GM12872 (cell line): ENCODE measurements around the gene NR2F1.

Source experiments
- TF ChIP-seq, protein P1 (sequence below): IDR thresholded peaks from 3 replicates; pipeline ENCODE4 v1.5.1; 2011; ENCODE audit warnings: low read depth, mild to moderate bottlenecking, low read length, moderate library complexity; ENCODE audit not compliant: insufficient read depth

NR2F1 gene

DNA sequence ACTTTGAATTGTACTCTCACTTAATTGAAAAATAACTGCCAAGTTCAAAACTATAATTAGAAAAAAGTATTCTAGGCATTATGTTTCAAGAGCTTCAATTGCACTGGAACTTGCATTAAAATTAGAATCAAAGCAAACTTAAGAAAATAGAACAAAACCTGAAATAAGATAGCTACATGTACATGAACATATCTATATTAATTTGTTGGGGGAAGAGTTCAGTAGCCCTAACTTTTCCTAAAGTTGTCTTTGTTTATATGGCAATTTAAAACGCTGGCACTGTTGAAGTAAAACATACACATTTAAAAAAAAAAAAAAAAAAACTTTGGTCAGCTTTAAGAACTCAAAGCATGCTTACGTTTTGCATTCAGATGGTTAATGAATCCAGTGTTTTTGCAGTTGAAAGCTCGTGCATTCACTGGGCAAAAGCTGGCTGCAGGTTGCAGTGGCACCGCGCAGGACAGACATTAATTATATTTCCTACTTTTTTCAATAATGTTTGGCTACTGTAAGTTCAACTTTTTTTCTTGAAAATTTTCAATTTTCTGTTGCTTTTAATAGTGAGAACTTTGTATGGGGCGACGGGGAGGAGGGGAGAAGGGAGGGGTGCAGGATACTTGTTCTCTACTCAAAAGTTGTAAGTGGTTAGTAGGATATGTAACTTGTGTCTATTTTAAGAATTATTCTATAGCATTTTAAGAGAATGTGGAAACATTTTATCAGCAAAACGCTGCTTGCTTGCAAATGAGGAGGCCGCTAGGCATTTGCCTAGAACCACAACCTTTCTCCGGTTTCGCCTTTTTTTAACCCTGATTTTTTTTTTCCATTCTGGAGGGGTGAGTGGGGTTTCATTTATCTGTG lies 3.9 kb downstream of the NR2F1 start:
- TF ChIP-seq, protein P1, sequence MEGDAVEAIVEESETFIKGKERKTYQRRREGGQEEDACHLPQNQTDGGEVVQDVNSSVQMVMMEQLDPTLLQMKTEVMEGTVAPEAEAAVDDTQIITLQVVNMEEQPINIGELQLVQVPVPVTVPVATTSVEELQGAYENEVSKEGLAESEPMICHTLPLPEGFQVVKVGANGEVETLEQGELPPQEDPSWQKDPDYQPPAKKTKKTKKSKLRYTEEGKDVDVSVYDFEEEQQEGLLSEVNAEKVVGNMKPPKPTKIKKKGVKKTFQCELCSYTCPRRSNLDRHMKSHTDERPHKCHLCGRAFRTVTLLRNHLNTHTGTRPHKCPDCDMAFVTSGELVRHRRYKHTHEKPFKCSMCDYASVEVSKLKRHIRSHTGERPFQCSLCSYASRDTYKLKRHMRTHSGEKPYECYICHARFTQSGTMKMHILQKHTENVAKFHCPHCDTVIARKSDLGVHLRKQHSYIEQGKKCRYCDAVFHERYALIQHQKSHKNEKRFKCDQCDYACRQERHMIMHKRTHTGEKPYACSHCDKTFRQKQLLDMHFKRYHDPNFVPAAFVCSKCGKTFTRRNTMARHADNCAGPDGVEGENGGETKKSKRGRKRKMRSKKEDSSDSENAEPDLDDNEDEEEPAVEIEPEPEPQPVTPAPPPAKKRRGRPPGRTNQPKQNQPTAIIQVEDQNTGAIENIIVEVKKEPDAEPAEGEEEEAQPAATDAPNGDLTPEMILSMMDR = no peak

GRCh38 chr5:93587597-93588351 lies 4.8 kb downstream of the NR2F1 start:
- TF ChIP-seq, protein P1 = no peak

GRCh38 chr5:93588352-93589151 lies 5.5 kb downstream of the NR2F1 start:
- TF ChIP-seq, protein P1 = no peak

GRCh38 chr5:93589152-93589828 lies 6.3 kb downstream of the NR2F1 start:
- TF ChIP-seq, protein P1 = no peak

DNA sequence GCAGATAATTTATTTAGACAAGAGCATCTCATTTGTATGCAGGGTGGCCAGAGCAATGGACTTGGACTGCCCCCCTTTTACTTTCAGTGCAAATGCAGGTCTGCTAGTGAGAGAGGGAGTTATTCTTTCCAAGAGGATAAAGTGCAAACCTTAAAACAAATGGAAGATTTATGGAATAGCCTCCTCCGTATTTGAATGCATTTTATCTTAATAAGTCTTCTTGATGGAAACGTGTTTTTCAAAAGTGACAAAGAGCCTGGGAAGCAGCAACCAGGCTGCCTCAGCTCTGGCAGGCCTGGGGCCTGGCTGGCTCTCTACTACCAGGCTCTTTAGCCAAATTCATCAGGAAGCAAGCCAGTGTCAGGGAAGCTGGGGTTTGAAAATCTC lies 6.8 kb downstream of the NR2F1 start:
- TF ChIP-seq, protein P1 = no peak

DNA sequence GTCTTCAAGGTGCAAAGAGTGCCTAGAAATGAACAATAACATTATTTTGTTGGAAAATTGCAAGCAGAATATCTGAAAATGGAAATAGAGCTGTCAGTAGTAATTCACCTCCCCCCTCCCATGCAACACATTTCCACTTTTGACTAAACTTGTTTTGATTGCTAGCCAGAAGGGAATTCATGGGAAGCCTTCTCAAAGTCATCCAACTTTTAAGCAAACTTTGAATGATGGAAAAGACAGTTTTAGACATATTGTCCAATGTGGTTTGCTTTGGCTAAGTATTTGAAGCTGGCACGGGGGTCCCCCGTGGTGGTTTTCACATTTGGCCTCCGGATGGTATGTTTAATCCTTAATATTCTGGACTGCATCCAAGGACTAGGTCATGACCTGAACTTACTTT lies 7.5 kb downstream of the NR2F1 start:
- TF ChIP-seq, protein P1 = no peak
